H1 (cell line): ENCODE data around the gene GBGT1. TPM values are rescaled to one million over a fixed set of nuclear protein-coding genes. Genes with fewer than 3 reads are reported as not detected.

Source experiments
- CTCF ChIA-PET: fragments of 300-600 bp; sonication (Branson Sonifier 250); formaldehyde crosslinking; loops from one replicate; lab custom pipeline; 2021; ENCODE audit not compliant: partially characterized antibody; lab: Charles Lee
- POLR2A ChIA-PET: fragments of 300-600 bp; sonication (Branson Sonifier 250); formaldehyde crosslinking; loops from one replicate; lab custom pipeline; 2021; ENCODE audit warnings: inconsistent platforms; ENCODE audit not compliant: partially characterized antibody; lab: Charles Lee
- DNase-seq, 2 experiments: peaks; one replicate each; pipeline versions ENCODE4 v3.0.0 to v3.0.0-alpha.2; 2010 to 2022; ENCODE audit warnings: low spot score in 2 of 2, low read depth in 1 of 2, mixed read lengths in 1 of 2
- FAIRE-seq: peaks from 2 replicates; lab custom pipeline; 2011; peaks lifted over from hg19 to GRCh38; lab: Jason Lieb, UNC
- H2AFZ ChIP-seq: 2 replicates; pipeline ENCODE4 v1.8.1; 2012; ENCODE audit warnings: low read length, inconsistent platforms
- H2AK5ac ChIP-seq: 2 replicates; pipeline ENCODE4 v1.6.1; 2013; ENCODE audit warnings: low read depth, low read length
- H2BK120ac ChIP-seq: replicated peaks from 2 replicates; pipeline ENCODE3; 2013; ENCODE audit warnings: low read depth, low read length, inconsistent platforms
- H2BK12ac ChIP-seq: 2 replicates; pipeline ENCODE4 v1.6.1; 2013; ENCODE audit warnings: low read depth, low read length
- H2BK15ac ChIP-seq: 2 replicates; pipeline ENCODE4 v1.6.1; 2013; ENCODE audit warnings: low read length
- H2BK20ac ChIP-seq: 2 replicates; pipeline ENCODE4 v1.6.1; 2013; ENCODE audit warnings: low read length
- H2BK5ac ChIP-seq: 2 replicates; pipeline ENCODE4 v1.6.1; 2013; ENCODE audit warnings: low read depth, low read length
- H3K14ac ChIP-seq: 2 replicates; pipeline ENCODE4 v1.6.1; 2013; ENCODE audit warnings: inconsistent platforms; ENCODE audit not compliant: insufficient read length
- H3K18ac ChIP-seq: 2 replicates; pipeline ENCODE4 v1.6.1; 2013; ENCODE audit warnings: low read length; ENCODE audit errors: extremely low read depth
- H3K23ac ChIP-seq: 2 replicates; pipeline ENCODE4 v1.6.1; 2013; ENCODE audit warnings: inconsistent platforms; ENCODE audit not compliant: insufficient read length
- H3K23me2 ChIP-seq: 2 replicates; pipeline ENCODE4 v1.6.1; 2013; ENCODE audit warnings: low read depth, low read length
- H3K27ac ChIP-seq: 2 replicates; pipeline ENCODE4 v1.6.1; 2011; ENCODE audit warnings: low read depth, low read length, inconsistent platforms
- H3K27me3 ChIP-seq, 4 experiments: replicated peaks in 1 of 4; 1 replicate in 1 of 4; 2 replicates in 3 of 4; pipeline versions ENCODE4 v1.6.1 to v1.8.1; 2011 to 2013; ENCODE audit warnings: low read length in 3 of 4, mild to moderate bottlenecking in 3 of 4, inconsistent platforms in 2 of 4, mixed read lengths in 2 of 4, moderate library complexity in 1 of 4; ENCODE audit not compliant: control insufficient read depth in 3 of 4, insufficient read depth in 3 of 4; ENCODE audit errors: extremely low read depth in 1 of 4
- H3K36me3 ChIP-seq, 4 experiments: 2 replicates each; pipeline versions ENCODE4 v1.6.1 to v1.8.1; 2011 to 2013; ENCODE audit warnings: mild to moderate bottlenecking in 4 of 4, low read length in 3 of 4, moderate library complexity in 2 of 4, control low read depth in 1 of 4, inconsistent platforms in 1 of 4; ENCODE audit not compliant: insufficient read depth in 4 of 4, control insufficient read depth in 2 of 4
- H3K4ac ChIP-seq: replicated peaks from 2 replicates; pipeline ENCODE3; 2013; ENCODE audit warnings: low read length, low read depth, mixed read lengths, inconsistent platforms; ENCODE audit not compliant: insufficient read length
- H3K4me1 ChIP-seq, 4 experiments: replicated peaks in 1 of 4; 1 replicate in 1 of 4; 2 replicates in 3 of 4; pipeline versions ENCODE4 v1.6.1 to v1.8.1; 2011 to 2013; ENCODE audit warnings: low read length in 3 of 4, inconsistent platforms in 2 of 4, mixed read lengths in 1 of 4; ENCODE audit not compliant: insufficient read depth in 4 of 4, control insufficient read depth in 3 of 4
- H3K4me2 ChIP-seq, 2 experiments: 2 replicates each; pipeline versions ENCODE4 v1.6.1 to v1.8.1; 2011 to 2013; ENCODE audit warnings: low read depth in 2 of 2, low read length in 2 of 2, control low read depth in 1 of 2, inconsistent platforms in 1 of 2, mild to moderate bottlenecking in 1 of 2; ENCODE audit not compliant: insufficient read depth in 1 of 2
- H3K4me3 ChIP-seq, 4 experiments: fragments of 200-600, 300-600 bp in 1 of 4; sonication (generic), shearing (Covaris generic), sonication (Bioruptor Twin) in 1 of 4; 2 replicates each; pipeline versions ENCODE4 v1.5.1 to v1.8.1; 2011 to 2016; ENCODE audit warnings: low read length in 4 of 4, low read depth in 3 of 4, control low read depth in 2 of 4, inconsistent platforms in 2 of 4, mild to moderate bottlenecking in 2 of 4, mixed read lengths in 1 of 4, moderate library complexity in 1 of 4; ENCODE audit not compliant: insufficient read depth in 2 of 4; ENCODE audit errors: extremely low read depth in 1 of 4
- H3K56ac ChIP-seq: replicated peaks from 2 replicates; pipeline ENCODE3; 2013; ENCODE audit warnings: low read depth, mild to moderate bottlenecking, mixed read lengths, low read length, inconsistent platforms; ENCODE audit not compliant: insufficient read length
- H3K79me1 ChIP-seq: 2 replicates; pipeline ENCODE4 v1.6.1; 2013; ENCODE audit warnings: low read depth, low read length, control low read depth
- H3K79me2 ChIP-seq, 2 experiments: 2 replicates each; pipeline versions ENCODE4 v1.6.1 to v1.8.1; 2012 to 2013; ENCODE audit warnings: low read length in 2 of 2, mild to moderate bottlenecking in 2 of 2, inconsistent platforms in 1 of 2; ENCODE audit not compliant: insufficient read depth in 2 of 2, control insufficient read depth in 1 of 2
- H3K9ac ChIP-seq, 4 experiments: replicated peaks in 1 of 4; 1 replicate in 1 of 4; 2 replicates in 3 of 4; pipeline versions ENCODE4 v1.6.1 to v1.8.1; 2011 to 2013; ENCODE audit warnings: low read depth in 3 of 4, low read length in 3 of 4, control low read depth in 2 of 4, mild to moderate bottlenecking in 2 of 4, moderate library complexity in 2 of 4, inconsistent platforms in 1 of 4; ENCODE audit errors: extremely low read depth in 1 of 4
- H3K9me3 ChIP-seq, 2 experiments: 2 replicates each; pipeline versions ENCODE4 v1.6.1 to v1.8.1; 2012 to 2013; ENCODE audit warnings: mild to moderate bottlenecking in 2 of 2, moderate library complexity in 2 of 2, control low read depth in 1 of 2, inconsistent platforms in 1 of 2, low read depth in 1 of 2, low read length in 1 of 2, mixed read lengths in 1 of 2; ENCODE audit not compliant: insufficient read depth in 2 of 2
- H4K20me1 ChIP-seq, 2 experiments: replicated peaks in 1 of 2; 2 replicates each; pipeline versions ENCODE3 to v1.8.1; 2011 to 2013; ENCODE audit warnings: inconsistent platforms in 2 of 2, low read length in 2 of 2, mild to moderate bottlenecking in 1 of 2; ENCODE audit not compliant: insufficient read depth in 2 of 2, control insufficient read depth in 1 of 2
- H4K5ac ChIP-seq: 2 replicates; pipeline ENCODE4 v1.6.1; 2013; ENCODE audit warnings: low read length, low read depth, mixed read lengths, inconsistent platforms; ENCODE audit not compliant: insufficient read length
- H4K8ac ChIP-seq: 2 replicates; pipeline ENCODE4 v1.8.0; 2013; ENCODE audit warnings: mild to moderate bottlenecking, moderate library complexity, low read length, inconsistent platforms; ENCODE audit not compliant: insufficient read depth; ENCODE audit errors: extremely low read depth
- H4K91ac ChIP-seq: replicated peaks from 2 replicates; pipeline ENCODE3; 2013; ENCODE audit warnings: low read length, mixed read lengths, inconsistent platforms; ENCODE audit not compliant: insufficient read length
- HDAC2 ChIP-seq, 2 experiments: fragments of 300-600 bp in 1 of 2; sonication (generic) in 1 of 2; IDR thresholded peaks; 2 replicates each; pipeline ENCODE4 v1.6.1; 2011 to 2012; ENCODE audit warnings: low read depth in 2 of 2, low read length in 2 of 2, mild to moderate bottlenecking in 2 of 2, moderate library complexity in 2 of 2, borderline replicate concordance in 1 of 2, inconsistent platforms in 1 of 2
- POLR2AphosphoS5 ChIP-seq: IDR thresholded peaks from 2 replicates; pipeline ENCODE4 v1.6.1; 2011; ENCODE audit warnings: low read depth, low read length
- TBP ChIP-seq: IDR thresholded peaks from 2 replicates; pipeline ENCODE4 v1.6.1; 2011; ENCODE audit warnings: low read depth, low read length, improper control_type of control experiment
- WGBS, 2 experiments: shearing (Covaris generic) in 1 of 2; methylation state at CpG; one replicate each; pipeline versions ENCODE4 v1.1.6 to v1.1.7; 2013 to 2015; ENCODE audit warnings: low lambda C conversion rate in 2 of 2, mixed read lengths in 2 of 2, inconsistent platforms in 1 of 2, low coverage in 1 of 2, missing lambda C conversion rate in 1 of 2; ENCODE audit not compliant: insufficient replicate concordance in 2 of 2, insufficient coverage in 1 of 2, insufficient read length in 1 of 2; ENCODE audit errors: extremely low coverage in 1 of 2, missing lambda C conversion rate in 1 of 2; 5-methylcytosine and 5-hydroxymethylcytosine counted together
- polyA plus RNA-seq, 7 experiments: library from polyadenylated mRNA; depleted of rRNA in 3 of 7; stranded (reverse) in 5 of 7; unstranded in 2 of 7; fragments of >200 nt in 5 of 7; fragments of 200-250 nt in 2 of 7; gene quantifications; 1 replicate in 5 of 7; 2 replicates in 1 of 7; 4 replicates in 1 of 7; pipeline versions ENCODE4 v1.2.1 to v1.2.3, GENCODE V29; 2011 to 2013; ENCODE audit warnings: missing spikeins in 2 of 7, mixed read lengths in 2 of 7
- total RNA-seq: library from RNA; stranded (reverse); fragmentation: NEBNext Ultra II Directional; extraction: Animal tissue kit (Norgen Biotek cat#: 25700); gene quantifications from 2 replicates; pipeline ENCODE4 v1.2.1, GENCODE V29; 2021

The GBGT1 gene
- total and polyA plus RNA-seq, 2 of the 8 experiments (the other 6 are each of a cell fraction or from before 2014, with no cell fraction given): 7.1 to 9.7 TPM

DNA sequence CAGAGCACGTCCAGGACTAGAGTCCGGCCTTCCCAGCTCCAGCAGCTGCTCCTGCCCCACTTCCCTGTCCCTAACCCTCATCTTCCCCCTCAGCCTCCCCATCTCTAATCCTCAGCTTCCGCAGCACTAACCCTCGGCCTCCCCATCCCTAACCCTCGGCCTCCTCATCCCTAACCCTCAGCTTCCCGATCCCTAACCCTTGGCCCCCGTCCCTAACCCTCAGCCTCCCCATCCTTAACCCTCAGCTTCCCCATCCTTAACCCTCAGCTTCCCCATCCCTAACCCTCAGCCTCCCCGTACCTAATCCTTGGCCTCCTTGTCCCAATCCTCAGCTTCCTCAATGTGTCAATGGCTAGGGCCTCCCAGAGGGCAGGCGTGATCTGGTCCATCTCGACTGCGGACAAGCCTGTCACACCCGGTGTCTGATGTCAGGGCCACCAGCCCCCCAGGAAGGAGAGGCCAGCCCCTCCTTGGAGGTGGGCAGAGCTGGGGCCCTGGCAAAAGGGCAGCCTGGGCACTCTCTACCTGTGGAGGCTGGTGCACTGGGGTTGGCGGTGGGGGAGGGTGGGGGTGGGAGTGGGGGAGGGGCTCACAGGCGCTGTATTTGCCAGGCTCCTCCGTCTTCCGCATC is 43.9 kb upstream of the GBGT1 start:
- no peak overlapping the region for H3K56ac ChIP-seq
- H3K9me3 ChIP-seq: no peaks in the 10 kb centered on the region
- WGBS, 2 experiments: 73% methylated on average over 9 of the region's 16 CpGs; no CpG with 5 or more reads in 1 of the 2 experiments
- no peaks in the 10 kb centered on the region for H3K79me2 ChIP-seq
- DNase-seq: no peak
- no peak overlapping the region for H3K4me2 ChIP-seq
- no peak for TF ChIP-seq HDAC2 (IDR thresholded peaks at IDR 0.05; ENCODE audit: borderline replicate concordance in 1 of 2, low read depth in 2 of 2, low read length in 2 of 2)
- peak; percentile 48; the same call in 1 of the 2 replicates for TF ChIP-seq POLR2AphosphoS5
- TF ChIP-seq TBP: no peak
- TF ChIP-seq, all 59 proteins: peak for 1
- Histone ChIP-seq H3K27me3 (peaks cover 10 to 55% (median 38%) of the 10 kb centered on the region in 4 experiments), H2BK120ac (no peak overlapping the region), H2BK20ac (no peak overlapping the region), H4K91ac (no peak overlapping the region), H3K23me2 (no peaks in the 10 kb centered on the region; the same call in 1 of the 2 replicates), H2BK15ac (no peak overlapping the region), H3K4me1 (no peaks in the 10 kb centered on the region), H3K14ac (no peak overlapping the region), H3K9ac (no peak overlapping the region), H3K18ac (no peak overlapping the region), H2AFZ (no peak overlapping the region), H3K27ac (no peak overlapping the region), H3K79me1 (no peaks in the 10 kb centered on the region), H3K4me3 (no peak overlapping the region), H2BK12ac (no peak overlapping the region), H3K36me3 (no peaks in the 10 kb centered on the region), H4K20me1 (no peaks in the 10 kb centered on the region), H3K4ac (no peak overlapping the region), H2BK5ac (no peak overlapping the region), H3K23ac (no peak overlapping the region), H4K8ac (no peak overlapping the region), H2AK5ac (no peak overlapping the region), H4K5ac (no peak overlapping the region)
- ChIA-PET POLR2A (interaction anchor here (1.2 kb wide), 1 partner anchor 139 kb away, joined by 3 read pairs; no protein-coding TSS in a partner anchor), CTCF (interaction anchor here (1.0 to 2.3 kb wide), 5 partner anchors 11 to 148 kb away, joined by 3 to 20 read pairs (median 3); no protein-coding TSS in a partner anchor)
- FAIRE-seq: no peak
